Mononuclear cell (primary cell): ENCODE results near the gene ETV6. TPM values are rescaled to one million over a fixed set of nuclear protein-coding genes. Genes with fewer than 3 reads are reported as not detected.

ENCODE experiments used
- H3K27me3 ChIP-seq: 2 replicates; pipeline ENCODE4 v1.6.0; 2011; ENCODE audit warnings: low read length, control low read depth; ENCODE audit not compliant: insufficient read depth
- H3K4me1 ChIP-seq: 2 replicates; pipeline ENCODE4 v1.5.1; 2011; ENCODE audit warnings: mild to moderate bottlenecking, low read length, control low read depth; ENCODE audit not compliant: insufficient read depth
- H3K4me3 ChIP-seq: 2 replicates; pipeline ENCODE4 v1.5.1; 2011; ENCODE audit warnings: mild to moderate bottlenecking, low read length, moderate library complexity
- H3K9me3 ChIP-seq: 2 replicates; pipeline ENCODE4 v1.5.1; 2011; ENCODE audit warnings: low read depth, mild to moderate bottlenecking, control low read depth, low read length
- total RNA-seq: library from RNA; depleted of rRNA; stranded (reverse); fragments of >200 nt; gene quantifications from one replicate; pipeline ENCODE4 v1.2.3, GENCODE V29; 2012

The ETV6 gene
- total RNA-seq, 1 donor = 19.7 TPM

- no peak overlapping the region for H3K4me3 ChIP-seq
- no peaks in the 10 kb centered on the region for H3K27me3 ChIP-seq
- H3K9me3 ChIP-seq = no peaks in the 10 kb centered on the region
- no peaks in the 10 kb centered on the region for H3K4me1 ChIP-seq
These were observed 272.9 kb downstream of the ETV6 start for GRCh38 chr12:11922361-11922760.

GRCh38 chr12:11923067-11923466, 273.6 kb downstream of the ETV6 start:
- Histone ChIP-seq H3K4me1 (no peaks in the 10 kb centered on the region), H3K9me3 (no peaks in the 10 kb centered on the region), H3K27me3 (no peaks in the 10 kb centered on the region), H3K4me3 (no peak overlapping the region)

- no peak overlapping the region for H3K4me3 ChIP-seq
- H3K9me3 ChIP-seq = no peaks in the 10 kb centered on the region
- no peaks in the 10 kb centered on the region for H3K4me1 ChIP-seq
- H3K27me3 ChIP-seq = no peaks in the 10 kb centered on the region
These were observed 277.9 kb downstream of the ETV6 start for GRCh38 chr12:11927286-11927935.

- H3K4me3 ChIP-seq = no peak overlapping the region
- H3K9me3 ChIP-seq = no peaks in the 10 kb centered on the region
- no peaks in the 10 kb centered on the region for H3K27me3 ChIP-seq
- H3K4me1 ChIP-seq = no peaks in the 10 kb centered on the region
These were observed 280.2 kb downstream of the ETV6 start for GRCh38 chr12:11929714-11930113.

- H3K4me3 ChIP-seq = no peak overlapping the region
- no peaks in the 10 kb centered on the region for H3K4me1 ChIP-seq
- no peaks in the 10 kb centered on the region for H3K27me3 ChIP-seq
- no peaks in the 10 kb centered on the region for H3K9me3 ChIP-seq
These were observed 289.7 kb downstream of the ETV6 start for GRCh38 chr12:11939223-11939622.

GRCh38 chr12:11941606-11942337, 292.3 kb downstream of the ETV6 start:
- no peaks in the 10 kb centered on the region for H3K4me1 ChIP-seq
- no peaks in the 10 kb centered on the region for H3K27me3 ChIP-seq
- H3K9me3 ChIP-seq = no peaks in the 10 kb centered on the region
- H3K4me3 ChIP-seq = no peak overlapping the region

GRCh38 chr12:11943919-11944700, 294.6 kb downstream of the ETV6 start:
- Histone ChIP-seq H3K9me3 (no peaks in the 10 kb centered on the region), H3K27me3 (no peaks in the 10 kb centered on the region), H3K4me1 (no peaks in the 10 kb centered on the region), H3K4me3 (no peak overlapping the region)
